NCI-H1105 (cell line): ENCODE measurements around the gene RUNX3.
"Not testable (repeated sequence)": the region's sequence is repeated elsewhere in the genome, so short reads cannot be mapped to it uniquely, and the experiment has no call there.

ENCODE experiments used
- DNase-seq: peaks from one replicate; lab custom pipeline; 2025; lab: John Stamatoyannopoulos, UW

RUNX3 gene

DNA sequence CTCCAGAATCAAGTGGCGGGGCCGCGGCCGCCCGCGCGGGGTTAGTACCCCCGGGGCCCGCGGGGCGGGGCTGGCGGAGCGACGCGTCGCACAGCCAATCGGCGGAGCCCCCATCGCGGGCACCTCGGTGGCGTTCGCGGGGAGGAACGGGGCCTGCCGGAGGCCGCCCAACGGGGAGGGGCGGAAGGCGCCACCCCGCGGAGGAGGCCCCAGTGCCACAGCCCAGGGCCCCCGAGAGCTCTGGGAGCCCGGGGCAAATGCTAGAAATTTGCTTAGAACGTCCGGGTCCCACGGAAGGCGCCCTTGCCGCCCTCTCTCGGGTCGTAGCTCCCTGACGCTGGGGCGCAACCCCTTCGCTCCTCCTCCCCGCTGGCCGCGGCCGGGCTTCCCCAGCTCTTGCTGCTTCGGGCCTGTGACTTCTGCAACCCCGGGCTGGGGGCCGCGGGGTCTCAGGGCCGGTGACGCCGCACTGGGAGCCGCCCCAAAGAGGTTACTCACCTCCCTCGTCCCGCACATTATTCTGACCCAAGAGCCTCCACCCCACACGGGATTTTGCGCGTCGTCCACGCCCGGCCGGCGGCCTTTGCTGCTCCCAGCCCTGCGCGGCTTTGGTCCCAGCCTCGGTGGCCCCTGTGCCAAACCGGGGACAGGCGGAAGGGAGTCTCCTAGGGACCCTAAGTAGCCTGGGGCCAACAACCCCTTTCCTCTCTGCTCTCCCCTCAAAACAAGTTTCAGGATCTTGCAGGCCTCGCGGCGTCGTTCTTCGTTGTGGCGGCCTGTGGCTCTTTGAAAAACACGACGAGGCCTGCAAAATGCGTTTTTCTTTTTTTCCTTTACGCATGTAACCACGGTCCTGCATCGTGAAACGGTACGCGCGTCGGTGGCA, at the start of gene RUNX3:
Gene RUNX3 (minus strand): TSS at position 17 of the 886 bp plus-strand sequence. CDS start 408 bp downstream, outside the sequence.
- peak; percentile 68 for DNase-seq

- DNase-seq: not testable (repeated sequence)
Observed at GRCh38 chr1:24979232-24979631, 49.2 kb upstream of the RUNX3 start.

DNA sequence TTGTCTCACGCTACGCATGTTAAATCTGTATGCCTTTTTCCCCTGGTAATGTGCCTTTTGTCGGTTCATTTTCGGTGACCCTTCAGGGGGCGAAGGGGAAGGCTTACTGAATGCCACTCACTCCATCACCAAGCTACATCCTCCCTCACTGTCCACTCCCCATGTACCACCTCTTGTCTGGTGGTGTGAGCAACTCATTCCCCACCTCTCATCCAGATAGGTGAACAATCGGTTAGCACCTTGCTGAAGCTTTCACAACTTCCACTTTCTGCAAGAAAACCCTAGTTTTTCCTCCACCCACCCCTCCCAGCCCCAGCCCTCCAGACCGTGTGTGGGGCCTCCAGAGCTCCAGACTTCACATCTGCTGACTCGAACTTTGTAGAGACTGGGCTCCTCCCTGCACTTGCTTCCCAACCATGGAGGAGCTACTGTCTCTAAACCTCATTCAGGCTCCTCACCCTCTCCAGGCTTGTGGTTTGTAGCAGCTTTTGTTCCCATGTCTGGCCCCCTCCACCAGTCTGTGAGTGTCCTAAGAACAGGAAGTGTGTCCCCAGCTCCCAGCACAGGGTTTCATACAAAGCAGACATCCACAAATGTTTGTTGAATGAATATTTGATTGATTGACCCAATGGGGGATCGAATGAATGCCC, 48.4 kb upstream of the RUNX3 start:
- no peak for DNase-seq

GRCh38 chr1:24975391-24975790, 45.3 kb upstream of the RUNX3 start:
- no peak for DNase-seq

GRCh38 chr1:24973315-24973714, 43.2 kb upstream of the RUNX3 start:
- DNase-seq: no peak

DNA sequence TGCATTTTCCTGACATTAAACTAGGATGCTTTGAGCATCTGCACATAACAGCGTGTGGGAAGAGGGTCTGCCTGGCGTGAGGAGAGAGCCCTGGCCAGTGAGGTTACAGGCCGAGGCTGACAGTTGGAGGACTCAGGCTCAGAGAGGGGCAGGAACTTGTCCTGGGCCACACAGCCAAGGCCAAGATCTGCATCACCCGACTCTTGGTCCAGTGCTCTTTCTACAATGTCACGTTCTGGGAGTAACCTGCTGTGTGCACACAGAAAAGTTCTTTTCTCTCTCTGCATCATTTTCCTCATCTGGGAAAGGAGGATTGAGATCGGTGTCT, 42.8 kb upstream of the RUNX3 start:
- DNase-seq: no peak

- no peak for DNase-seq
Observed at GRCh38 chr1:24972221-24972914, 42.3 kb upstream of the RUNX3 start.

DNA sequence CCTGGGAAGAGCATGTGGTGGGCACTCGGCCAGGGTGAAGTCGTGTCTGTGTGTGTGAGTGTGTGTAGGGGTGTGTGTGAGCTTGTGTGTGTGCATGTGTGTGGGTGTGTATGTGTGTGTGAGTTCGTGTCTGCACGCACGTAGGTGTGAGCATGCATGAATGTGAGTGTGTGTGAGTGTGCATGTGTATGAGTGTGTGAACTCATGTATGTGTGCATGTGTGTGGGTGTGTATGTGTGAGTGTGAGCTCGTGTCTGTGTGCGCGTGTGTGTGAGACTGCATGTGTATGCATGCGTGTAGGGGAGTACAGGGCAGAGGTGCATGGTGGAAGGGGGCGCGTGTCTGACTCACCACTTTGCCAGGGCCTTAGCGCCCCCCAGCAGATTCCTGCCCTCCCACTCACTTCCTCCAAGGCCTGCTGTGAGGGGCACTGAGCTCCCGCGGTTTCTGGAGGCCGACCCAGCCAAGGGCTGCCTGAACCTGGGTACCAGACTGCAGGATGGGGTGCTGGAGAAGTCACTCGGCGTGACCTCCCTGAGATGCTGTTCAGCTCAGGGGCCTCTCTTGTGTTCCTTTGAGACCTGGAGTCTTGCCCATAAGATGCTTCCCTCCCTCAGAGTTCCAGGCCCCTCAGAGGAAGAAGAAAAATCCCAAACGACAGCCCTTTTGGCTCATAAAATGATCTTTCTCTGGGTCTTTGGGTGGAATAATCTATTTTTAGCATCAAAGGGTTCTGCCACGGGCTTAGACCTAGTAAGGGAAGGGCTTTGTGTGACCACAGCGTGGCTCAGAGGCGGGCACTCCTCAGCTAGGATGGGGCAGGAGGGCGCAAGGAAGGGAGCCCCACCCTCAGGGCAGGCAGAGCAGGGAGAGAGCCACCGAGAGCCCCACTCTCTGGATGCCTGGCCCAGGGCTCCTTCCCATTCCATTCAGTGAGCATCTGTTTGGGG, 41.1 kb upstream of the RUNX3 start:
- DNase-seq: no peak

DNA sequence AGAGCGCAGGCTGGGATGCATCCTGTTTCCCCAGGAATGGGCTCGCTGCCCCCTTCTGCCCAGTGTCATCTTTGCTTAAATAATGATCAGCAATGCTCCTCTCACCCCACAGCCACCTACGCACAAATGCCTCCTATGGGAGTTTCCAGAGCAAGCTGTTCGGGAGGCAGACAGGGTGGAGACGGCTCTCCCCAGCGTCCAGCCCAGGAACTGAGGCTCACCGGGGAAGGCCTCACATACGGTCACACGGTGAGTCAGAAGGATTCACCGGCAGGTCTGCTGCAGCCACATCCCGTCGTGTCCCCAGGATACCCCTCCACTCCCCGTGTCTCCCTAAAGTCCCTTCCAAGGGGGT, 40.3 kb upstream of the RUNX3 start:
- no peak for DNase-seq

GRCh38 chr1:24969596-24970398, 39.7 kb upstream of the RUNX3 start:
- DNase-seq: no peak

DNA sequence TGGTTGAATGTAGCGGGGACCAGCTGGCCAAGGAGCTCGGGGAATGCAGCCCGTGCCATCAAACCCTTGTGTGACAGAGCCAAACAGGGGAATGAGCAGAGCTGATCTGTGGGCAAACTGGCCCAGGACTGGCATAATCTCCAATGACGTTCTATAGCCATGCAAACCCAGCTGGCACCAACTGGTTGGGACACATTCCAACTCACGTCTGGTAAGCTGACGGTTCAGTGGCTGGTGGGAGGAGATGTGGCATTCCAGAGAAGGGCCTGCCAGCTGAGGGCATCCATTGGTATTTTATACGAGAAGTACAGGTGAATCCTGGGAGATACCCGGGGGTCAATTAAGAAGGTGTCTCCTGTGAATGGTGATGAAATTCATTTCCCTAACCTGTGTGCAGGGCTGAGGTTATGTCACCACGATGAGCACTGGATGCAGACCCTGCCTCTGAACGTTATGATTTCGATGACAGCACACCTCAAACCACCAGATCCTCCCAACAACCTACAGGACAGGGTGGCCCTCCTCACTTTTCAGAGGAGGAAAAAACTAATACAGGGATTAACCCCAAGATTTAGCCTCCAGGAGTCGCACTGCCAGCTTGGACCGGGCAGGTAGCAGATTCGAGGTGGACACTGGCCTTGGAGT, 39.0 kb upstream of the RUNX3 start:
- DNase-seq: no peak

GRCh38 chr1:24967962-24968361, 37.9 kb upstream of the RUNX3 start:
- no peak for DNase-seq

- no peak for DNase-seq
Observed at GRCh38 chr1:24967555-24967954, 37.5 kb upstream of the RUNX3 start.

DNA sequence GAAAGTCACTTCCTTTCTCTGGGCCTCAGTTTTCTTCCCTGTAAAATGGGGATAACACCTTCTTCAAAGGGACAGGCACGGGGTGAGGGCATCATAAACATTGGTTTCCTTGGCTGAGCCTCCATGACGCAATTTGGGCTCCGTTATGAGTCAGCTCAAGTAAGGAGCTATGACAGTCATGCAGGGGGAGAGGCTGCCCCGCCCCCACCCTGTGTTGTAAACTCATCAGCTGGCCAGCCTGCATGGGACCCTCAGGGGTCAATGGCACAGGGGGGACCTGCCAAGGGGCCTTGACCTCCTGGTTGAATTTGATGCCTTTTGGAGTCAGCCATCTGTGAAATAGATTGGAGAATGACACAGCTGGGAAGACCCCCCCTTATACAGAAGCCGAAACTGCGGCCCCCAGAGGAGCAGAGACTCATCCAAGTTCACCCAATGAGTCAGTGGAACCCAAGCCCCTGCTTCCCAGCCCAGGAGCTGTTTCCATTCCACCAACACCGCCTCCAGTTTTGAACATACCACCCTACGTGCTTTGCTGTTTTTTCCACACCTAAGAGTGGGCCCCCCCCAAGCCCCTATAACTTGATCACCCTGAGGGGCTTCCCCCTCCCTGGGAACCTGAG, 36.8 kb upstream of the RUNX3 start:
- DNase-seq: no peak

GRCh38 chr1:24966121-24966723, 36.1 kb upstream of the RUNX3 start:
- DNase-seq: no peak

DNA sequence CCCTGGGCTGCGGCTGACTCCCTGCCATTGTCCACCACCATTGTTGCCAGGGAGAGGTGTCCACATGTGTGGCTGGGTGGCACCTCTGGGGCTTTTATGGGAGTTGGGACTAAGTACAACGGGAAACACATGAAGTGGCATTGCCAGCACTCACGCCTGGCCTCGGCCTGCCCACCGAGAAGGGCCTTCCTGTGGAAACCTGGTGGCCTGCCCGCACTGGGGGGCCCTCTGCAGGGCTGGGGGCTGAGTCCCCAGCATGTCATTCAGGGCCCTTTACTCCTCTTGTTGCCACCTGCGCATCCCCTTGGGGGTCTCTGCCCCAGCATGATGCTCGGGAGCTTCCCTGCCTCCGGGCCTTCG, 35.5 kb upstream of the RUNX3 start:
- DNase-seq: no peak

DNA sequence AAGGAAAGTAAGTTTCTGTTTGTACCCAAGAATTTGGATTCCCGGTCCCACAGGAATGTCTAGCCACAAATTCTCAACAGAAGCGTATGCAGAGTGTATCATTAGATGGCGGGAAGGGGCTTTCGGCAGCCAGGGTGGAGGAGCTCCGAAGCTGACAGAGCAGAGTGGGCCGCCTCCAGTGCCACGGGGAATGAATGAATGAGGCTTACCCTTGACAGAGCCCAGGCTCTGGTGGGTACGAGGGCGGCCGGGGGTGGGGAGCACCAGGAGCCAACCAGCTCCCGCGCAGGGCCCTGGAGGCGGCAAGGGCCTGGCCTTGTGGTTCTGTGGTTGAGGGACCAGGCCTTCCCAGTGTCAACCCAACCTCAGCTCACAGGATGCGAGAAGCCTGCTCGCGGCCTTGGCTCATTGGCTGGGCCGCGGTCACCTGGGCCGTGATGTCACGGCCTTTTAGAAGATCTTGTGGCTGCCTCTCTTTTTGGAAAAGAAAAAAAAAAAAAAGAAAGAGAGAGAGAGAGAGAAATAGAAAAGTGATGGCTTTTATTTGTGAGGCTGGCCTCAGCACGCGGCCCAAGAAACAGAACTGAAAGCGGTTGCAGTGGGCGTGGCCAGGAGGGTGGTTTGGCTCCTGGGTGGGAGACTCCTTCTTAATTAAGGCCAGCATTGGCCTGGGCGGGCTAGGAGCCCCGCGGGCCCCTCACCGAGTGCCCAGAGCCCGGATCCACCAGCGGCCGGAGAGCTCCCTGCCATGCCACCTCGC, 34.9 kb upstream of the RUNX3 start:
- no peak for DNase-seq

- DNase-seq: no peak
Observed at GRCh38 chr1:24963943-24964693, 34.0 kb upstream of the RUNX3 start.
